Fibroblast of pulmonary artery (primary cell): ENCODE data around the gene HIPK2.

Source experiments
- DNase-seq: peaks from one replicate; pipeline ENCODE4 v3.0.0-alpha.2; 2010; ENCODE audit warnings: low read depth
- H3K4me3 ChIP-seq: replicated peaks from 2 replicates; pipeline ENCODE4 v1.5.1; 2011; ENCODE audit warnings: low read depth, mild to moderate bottlenecking, control low read depth, low read length, moderate library complexity
- TF ChIP-seq, protein P1 (sequence below): IDR thresholded peaks from 2 replicates; pipeline ENCODE4 v1.5.1; 2011; ENCODE audit warnings: mild to moderate bottlenecking, control low read depth, low read length, inconsistent platforms; ENCODE audit errors: missing control alignments

HIPK2 gene

DNA sequence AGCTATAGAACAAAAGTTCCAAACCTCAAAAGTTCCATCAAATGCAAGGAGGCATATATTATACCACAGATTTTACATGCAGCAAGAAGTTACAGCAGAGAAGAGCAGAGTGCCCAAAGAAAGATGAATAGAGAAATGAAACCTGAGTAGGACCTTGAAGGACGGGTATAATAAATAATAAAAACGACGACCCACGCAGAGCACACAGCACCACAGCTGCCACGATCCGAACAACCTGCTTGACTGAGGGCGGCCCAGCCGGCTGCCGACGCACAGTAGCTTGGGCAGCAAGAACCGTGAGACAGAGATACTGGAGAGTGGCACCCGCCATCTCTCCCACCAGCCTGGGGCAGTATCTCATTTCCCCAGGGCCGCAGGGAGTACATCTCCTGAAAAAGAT is 79.0 kb downstream of the HIPK2 start:
- no peak for DNase-seq
- H3K4me3 ChIP-seq, result no peak overlapping the region
- TF ChIP-seq, protein P1, sequence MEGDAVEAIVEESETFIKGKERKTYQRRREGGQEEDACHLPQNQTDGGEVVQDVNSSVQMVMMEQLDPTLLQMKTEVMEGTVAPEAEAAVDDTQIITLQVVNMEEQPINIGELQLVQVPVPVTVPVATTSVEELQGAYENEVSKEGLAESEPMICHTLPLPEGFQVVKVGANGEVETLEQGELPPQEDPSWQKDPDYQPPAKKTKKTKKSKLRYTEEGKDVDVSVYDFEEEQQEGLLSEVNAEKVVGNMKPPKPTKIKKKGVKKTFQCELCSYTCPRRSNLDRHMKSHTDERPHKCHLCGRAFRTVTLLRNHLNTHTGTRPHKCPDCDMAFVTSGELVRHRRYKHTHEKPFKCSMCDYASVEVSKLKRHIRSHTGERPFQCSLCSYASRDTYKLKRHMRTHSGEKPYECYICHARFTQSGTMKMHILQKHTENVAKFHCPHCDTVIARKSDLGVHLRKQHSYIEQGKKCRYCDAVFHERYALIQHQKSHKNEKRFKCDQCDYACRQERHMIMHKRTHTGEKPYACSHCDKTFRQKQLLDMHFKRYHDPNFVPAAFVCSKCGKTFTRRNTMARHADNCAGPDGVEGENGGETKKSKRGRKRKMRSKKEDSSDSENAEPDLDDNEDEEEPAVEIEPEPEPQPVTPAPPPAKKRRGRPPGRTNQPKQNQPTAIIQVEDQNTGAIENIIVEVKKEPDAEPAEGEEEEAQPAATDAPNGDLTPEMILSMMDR, result no peak

DNA sequence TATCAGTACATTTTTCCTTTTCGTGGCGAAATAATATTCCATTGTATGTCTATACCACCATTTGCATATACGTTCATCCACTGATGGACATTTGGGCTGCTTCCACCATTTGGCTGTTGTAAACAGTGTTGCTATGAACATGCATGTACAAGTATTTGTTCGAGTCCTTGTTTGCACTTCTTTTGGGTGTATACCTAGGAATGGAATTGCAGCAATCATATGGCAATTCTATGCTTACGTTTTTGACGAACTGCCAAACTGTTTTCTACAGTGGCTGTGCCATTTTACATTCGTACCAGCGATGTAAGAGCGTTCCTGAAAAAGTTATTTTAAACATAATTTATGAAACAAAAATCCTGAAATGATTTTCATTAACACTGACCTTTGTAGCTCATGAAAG is 79.5 kb downstream of the HIPK2 start:
- H3K4me3 ChIP-seq, result no peak overlapping the region
- DNase-seq, result no peak
- TF ChIP-seq, protein P1, result no peak

DNA sequence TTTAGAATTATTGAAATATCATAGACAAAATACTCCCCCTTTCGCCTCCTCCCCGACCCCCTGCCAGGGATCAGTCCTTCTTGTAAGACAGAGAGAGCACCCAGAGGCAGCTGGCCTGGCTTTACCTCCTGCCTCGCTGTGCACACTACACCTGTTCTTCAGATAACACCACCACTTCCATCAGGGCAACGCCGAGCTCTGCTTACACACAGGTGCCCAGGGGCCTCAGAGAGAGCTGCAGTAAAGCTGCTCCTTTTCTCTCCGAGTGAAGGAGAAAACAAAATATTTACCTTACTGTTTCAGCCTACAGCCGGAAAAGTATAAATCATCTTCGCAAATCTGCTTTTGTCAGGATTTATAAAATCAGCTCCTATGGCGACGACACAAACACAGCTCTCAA is 80.7 kb downstream of the HIPK2 start:
- TF ChIP-seq, protein P1, result no peak
- no peak overlapping the region for H3K4me3 ChIP-seq
- DNase-seq, result no peak

DNA sequence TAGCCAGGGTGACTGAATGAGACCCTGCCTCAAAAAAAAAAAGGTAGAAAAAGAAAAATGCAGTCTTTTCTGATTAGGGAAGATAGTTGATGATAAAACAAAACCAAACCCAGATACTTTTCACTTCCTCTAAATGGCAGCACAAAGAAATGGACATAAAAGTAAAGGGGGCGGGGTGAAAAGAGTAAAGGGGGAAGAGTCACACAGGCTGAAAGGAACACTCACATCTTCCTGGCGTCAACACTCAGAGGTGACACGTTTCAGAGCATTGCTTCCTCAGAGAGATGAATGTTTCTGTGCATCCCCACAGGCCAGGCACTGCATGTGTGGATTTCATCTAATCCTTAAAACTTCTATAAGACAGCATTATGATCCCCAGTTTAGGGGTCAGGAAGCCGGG is 81.2 kb downstream of the HIPK2 start:
- no peak for DNase-seq
- TF ChIP-seq, protein P1, result no peak
- H3K4me3 ChIP-seq, result no peak overlapping the region

DNA sequence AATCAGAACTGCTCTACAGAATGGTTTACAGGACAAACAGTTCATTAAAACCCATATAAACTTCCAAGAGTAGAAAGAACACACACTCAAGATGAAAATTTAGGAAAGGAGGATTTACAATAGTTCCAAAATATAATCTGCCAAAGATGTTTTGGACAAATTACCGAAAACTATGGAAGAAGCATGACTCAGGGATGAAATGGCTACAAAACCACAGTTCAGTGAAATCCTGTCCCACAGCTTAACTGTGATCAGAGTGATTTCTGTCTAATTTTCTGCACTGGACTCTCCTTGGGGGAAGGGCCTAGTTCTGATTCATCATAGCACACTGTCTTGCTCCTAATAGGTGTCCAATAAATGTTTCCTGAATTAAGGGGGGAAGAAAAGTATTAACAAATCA is 82.2 kb downstream of the HIPK2 start:
- TF ChIP-seq, protein P1, result no peak
- DNase-seq, result peak; percentile 19
- H3K4me3 ChIP-seq, result no peak overlapping the region

DNA sequence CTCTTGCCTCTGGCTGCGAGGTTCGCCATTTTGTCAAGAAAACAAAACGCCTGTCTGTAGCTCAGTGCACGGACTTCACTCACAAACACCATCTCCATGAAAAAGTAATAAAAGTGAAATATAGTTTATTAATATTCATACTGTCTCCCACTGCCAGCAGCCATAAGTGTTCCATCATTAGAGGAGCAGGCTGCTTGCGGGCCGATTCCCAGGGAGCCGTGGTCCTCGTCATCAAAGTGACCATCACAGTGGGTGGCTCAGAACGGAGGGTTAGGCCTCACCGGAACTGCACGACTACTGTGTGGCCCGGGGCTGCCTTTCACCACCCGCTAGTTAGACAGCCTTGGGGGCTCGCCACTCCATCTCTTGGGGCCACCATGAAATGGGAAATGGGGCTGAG is 82.7 kb downstream of the HIPK2 start:
- TF ChIP-seq, protein P1, result no peak
- H3K4me3 ChIP-seq, result no peak overlapping the region
- DNase-seq, result no peak

DNA sequence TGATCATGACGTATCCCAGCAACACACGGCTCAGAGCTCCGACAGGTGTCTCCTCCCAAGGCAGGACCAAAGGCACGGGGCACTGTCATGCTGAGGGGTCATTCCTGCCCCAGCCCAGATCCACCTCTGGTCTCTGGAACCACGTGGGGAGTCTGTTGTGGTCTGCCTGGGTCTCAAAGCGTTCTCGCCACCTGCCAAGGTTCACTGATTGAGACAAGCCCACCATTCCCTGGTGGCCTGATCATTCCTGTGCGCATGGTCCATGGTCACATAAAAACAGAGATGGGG is 83.5 kb downstream of the HIPK2 start:
- DNase-seq, result no peak
- TF ChIP-seq, protein P1, result no peak
- no peak overlapping the region for H3K4me3 ChIP-seq
